ENCODE data around the gene OGT. TPM values are rescaled to one million over a fixed set of nuclear protein-coding genes. Genes with fewer than 3 reads are reported as not detected.

The OGT gene
- total RNA-seq, 4 donors from 2014 or later: 54.2 to 90.1 (median 68.1) TPM

- TF ChIP-seq POLR2AphosphoS5 (IDR thresholded peaks at IDR 0.05) (no peak), EP300 (IDR thresholded peaks at IDR 0.05) (no peak), CTCF (IDR thresholded peaks at IDR 0.05) (no peak), POLR2A (IDR thresholded peaks at IDR 0.05; ENCODE audit: low read depth) (no peak)
- WGBS: 77% methylated on average over 9 of the region's 9 CpGs
- Histone ChIP-seq H3K27ac (replicated peaks in 1 of 4) (no peak overlapping the region), H3K4me3 (no peak overlapping the region), H3K36me3 (peaks cover 0 to 4% (median 0%) of the 10 kb centered on the region in 4 donors), H3K4me1 (peaks cover 9 to 72% (median 57%) of the 10 kb centered on the region in 4 donors), H3K27me3 (no peaks in the 10 kb centered on the region), H3K9me3 (peaks cover 0 to 1% (median 0%) of the 10 kb centered on the region in 4 donors)
- DNase-seq (ENCODE audit: extremely low spot score): no peak
- intact Hi-C loops (cut with DNase I): no loop called here
Measured at GRCh38 chrX:71537743-71538142, 4.8 kb downstream of the OGT start.

- H3K4me3 ChIP-seq: no peak overlapping the region
- TF ChIP-seq POLR2AphosphoS5 (IDR thresholded peaks at IDR 0.05) (no peak), POLR2A (IDR thresholded peaks at IDR 0.05; ENCODE audit: low read depth) (no peak), CTCF (IDR thresholded peaks at IDR 0.05) (no peak), EP300 (IDR thresholded peaks at IDR 0.05) (no peak)
- no peaks in the 10 kb centered on the region for H3K9me3 ChIP-seq
- peaks cover 0 to 14% (median 5%) of the 10 kb centered on the region in 4 donors for H3K36me3 ChIP-seq
- no peak overlapping the region for H3K27ac ChIP-seq (replicated peaks in 1 of 4)
- WGBS: 54% methylated on average over 3 of the region's 3 CpGs
- DNase-seq (ENCODE audit: extremely low spot score): no peak
- intact Hi-C loops (cut with DNase I): no loop called here
- no peaks in the 10 kb centered on the region for H3K27me3 ChIP-seq
- H3K4me1 ChIP-seq: peaks cover 15 to 86% (median 77%) of the 10 kb centered on the region in 4 donors
Measured at GRCh38 chrX:71540801-71541200, 7.9 kb downstream of the OGT start.

- peak overlapping the region in 1 of 4 donors; percentile 7 for H3K27ac ChIP-seq (replicated peaks in 1 of 4)
- no peak for TF ChIP-seq POLR2A (IDR thresholded peaks at IDR 0.05; ENCODE audit: low read depth)
- no peak for TF ChIP-seq EP300 (IDR thresholded peaks at IDR 0.05)
- TF ChIP-seq POLR2AphosphoS5 (IDR thresholded peaks at IDR 0.05): no peak
- no peak for TF ChIP-seq CTCF (IDR thresholded peaks at IDR 0.05)
- peaks cover 0 to 16% (median 8%) of the 10 kb centered on the region in 4 donors for H3K36me3 ChIP-seq
- no peaks in the 10 kb centered on the region for H3K9me3 ChIP-seq
- H3K4me3 ChIP-seq: no peak overlapping the region
- WGBS: 45% methylated on average over 8 of the region's 8 CpGs
- intact Hi-C loops (cut with DNase I): no loop called here
- no peak for DNase-seq (ENCODE audit: extremely low spot score)
- H3K27me3 ChIP-seq: no peaks in the 10 kb centered on the region
- H3K4me1 ChIP-seq: peaks cover 17 to 81% (median 72%) of the 10 kb centered on the region in 4 donors
Measured at GRCh38 chrX:71541210-71542022, 8.5 kb downstream of the OGT start.

GRCh38 chrX:71542411-71542810 lies 9.5 kb downstream of the OGT start:
- intact Hi-C loops (cut with DNase I): no loop called here
- WGBS: 57% methylated on average over 1 of the region's 1 CpG
- H3K9me3 ChIP-seq: no peaks in the 10 kb centered on the region
- no peak for DNase-seq (ENCODE audit: extremely low spot score)
- no peak overlapping the region for H3K27ac ChIP-seq (replicated peaks in 1 of 4)
- H3K4me1 ChIP-seq: peaks cover 17 to 71% (median 64%) of the 10 kb centered on the region in 4 donors
- H3K27me3 ChIP-seq: no peaks in the 10 kb centered on the region
- no peak for TF ChIP-seq POLR2AphosphoS5 (IDR thresholded peaks at IDR 0.05)
- TF ChIP-seq EP300 (IDR thresholded peaks at IDR 0.05): no peak
- no peak for TF ChIP-seq POLR2A (IDR thresholded peaks at IDR 0.05; ENCODE audit: low read depth)
- no peak for TF ChIP-seq CTCF (IDR thresholded peaks at IDR 0.05)
- no peak overlapping the region for H3K4me3 ChIP-seq
- peaks cover 1 to 26% (median 16%) of the 10 kb centered on the region in 4 donors for H3K36me3 ChIP-seq
